ENCODE results near the gene FBRSL1. TPM values are rescaled to one million over a fixed set of nuclear protein-coding genes. Genes with fewer than 3 reads are reported as not detected.

Gene FBRSL1
- total and polyA plus RNA-seq, 2 of the 8 experiments (the other 6 are each of a cell fraction or from before 2014, with no cell fraction given), result 18.4 to 109 TPM

DNA sequence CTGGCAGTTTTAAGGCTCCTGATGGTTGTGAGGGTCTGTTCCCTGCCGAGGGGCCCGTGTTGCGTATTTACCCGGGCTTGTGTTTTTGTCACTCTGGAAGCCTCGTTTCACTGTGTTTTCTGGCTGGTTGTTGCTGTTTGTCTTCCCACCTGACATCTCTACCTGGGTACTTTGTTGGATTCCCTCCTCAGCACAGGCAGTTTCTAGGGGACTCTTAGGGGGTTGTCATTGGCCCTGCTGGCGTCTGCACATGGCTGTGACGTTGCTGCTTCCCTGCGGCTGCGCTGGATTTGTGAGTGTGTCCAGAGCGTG, 6.4 kb downstream of the FBRSL1 start:
- Histone ChIP-seq H4K5ac (ENCODE audit: insufficient read length, low read depth, low read length) (no peak overlapping the region), H3K79me1 (ENCODE audit: low read depth, low read length) (peaks cover 32% of the 10 kb centered on the region), H3K27ac (ENCODE audit: low read depth, low read length) (no peak overlapping the region), H3K23ac (ENCODE audit: insufficient read length) (no peak overlapping the region), H3K36me3 (ENCODE audit: control insufficient read depth in 2 of 4, insufficient read depth in 4 of 4, low read length in 3 of 4) (no peaks in the 10 kb centered on the region), H3K4ac (replicated peaks; ENCODE audit: insufficient read length, low read depth, low read length) (no peak overlapping the region), H2BK5ac (ENCODE audit: low read depth, low read length) (no peak overlapping the region), H2AFZ (ENCODE audit: low read length) (no peak overlapping the region), H3K4me1 (replicated peaks in 1 of 4; ENCODE audit: control insufficient read depth in 3 of 4, insufficient read depth in 4 of 4, low read length in 3 of 4) (peaks cover 0 to 7% (median under 1%) of the 10 kb centered on the region in 4 experiments; a peak in 3 of 7 replicates), H2BK15ac (ENCODE audit: low read length) (no peak overlapping the region), H2AK5ac (ENCODE audit: low read depth, low read length) (no peak overlapping the region), H3K9me3 (ENCODE audit: insufficient read depth in 2 of 2, low read depth in 1 of 2, low read length in 1 of 2) (no peaks in the 10 kb centered on the region), H4K8ac (ENCODE audit: extremely low read depth, insufficient read depth, low read length) (no peak overlapping the region), H3K18ac (ENCODE audit: extremely low read depth, low read length) (no peak overlapping the region), H3K56ac (replicated peaks; ENCODE audit: insufficient read length, low read depth, low read length) (no peak overlapping the region), H2BK12ac (ENCODE audit: low read depth, low read length) (no peak overlapping the region), H3K23me2 (ENCODE audit: low read depth, low read length) (no peaks in the 10 kb centered on the region), H2BK120ac (replicated peaks; ENCODE audit: low read depth, low read length) (no peak overlapping the region), H3K14ac (ENCODE audit: insufficient read length) (no peak overlapping the region), H2BK20ac (ENCODE audit: low read length) (no peak overlapping the region), H3K9ac (replicated peaks in 1 of 4; ENCODE audit: extremely low read depth in 1 of 4, low read depth in 3 of 4, low read length in 3 of 4) (no peak overlapping the region; a peak in 1 of 7 replicates), H4K20me1 (replicated peaks in 1 of 2; ENCODE audit: control insufficient read depth in 1 of 2, insufficient read depth in 2 of 2, low read length in 2 of 2) (peaks cover 77 to 86% of the 10 kb centered on the region in 2 experiments), H3K4me2 (ENCODE audit: insufficient read depth in 1 of 2, low read depth in 2 of 2, low read length in 2 of 2) (no peak overlapping the region), H3K79me2 (ENCODE audit: control insufficient read depth in 1 of 2, insufficient read depth in 2 of 2, low read length in 2 of 2) (peaks cover 0 to 86% of the 10 kb centered on the region in 2 experiments; a peak in 3 of 4 replicates), H4K91ac (replicated peaks; ENCODE audit: insufficient read length, low read length) (no peak overlapping the region), H3K27me3 (replicated peaks in 1 of 4; ENCODE audit: control insufficient read depth in 3 of 4, extremely low read depth in 1 of 4, insufficient read depth in 3 of 4, low read length in 3 of 4) (peaks cover 0 to 9% (median 2%) of the 10 kb centered on the region in 4 experiments; a peak in 3 of 7 replicates), H3K4me3 (ENCODE audit: extremely low read depth in 1 of 4, insufficient read depth in 2 of 4, low read depth in 3 of 4, low read length in 4 of 4) (no peak overlapping the region)
- ChIA-PET CTCF (ENCODE audit: partially characterized antibody) (interaction anchor here (0.6 kb wide), 1 partner anchor 10 kb away, joined by 3 read pairs; no protein-coding TSS in a partner anchor), POLR2A (ENCODE audit: partially characterized antibody) (no interaction called here)
- FAIRE-seq, result no peak
- 95% methylated on average over 9 of the region's 10 CpGs; no CpG with 5 or more reads in 1 of the 2 experiments for WGBS, 2 experiments (ENCODE audit: extremely low coverage in 1 of 2, insufficient coverage in 1 of 2, insufficient read length in 1 of 2, insufficient replicate concordance in 2 of 2, low coverage in 1 of 2, low lambda C conversion rate in 2 of 2, missing lambda C conversion rate in 1 of 2)
- no peak for TF ChIP-seq TCF12 (IDR thresholded peaks at IDR 0.05; ENCODE audit: low read depth, low read length)
- TF ChIP-seq BRCA1 (IDR thresholded peaks at IDR 0.05; ENCODE audit: low read depth, low read length), result no peak
- TF ChIP-seq EGR1 (IDR thresholded peaks at IDR 0.05; ENCODE audit: borderline replicate concordance, low read depth, low read length), result no peak
- no peak for TF ChIP-seq HDAC6 (IDR thresholded peaks at IDR 0.05; ENCODE audit: low read depth, low read length)
- TF ChIP-seq, protein P1, sequence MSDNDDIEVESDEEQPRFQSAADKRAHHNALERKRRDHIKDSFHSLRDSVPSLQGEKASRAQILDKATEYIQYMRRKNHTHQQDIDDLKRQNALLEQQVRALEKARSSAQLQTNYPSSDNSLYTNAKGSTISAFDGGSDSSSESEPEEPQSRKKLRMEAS (IDR thresholded peaks at IDR 0.05), result no peak
- TF ChIP-seq, protein P2, sequence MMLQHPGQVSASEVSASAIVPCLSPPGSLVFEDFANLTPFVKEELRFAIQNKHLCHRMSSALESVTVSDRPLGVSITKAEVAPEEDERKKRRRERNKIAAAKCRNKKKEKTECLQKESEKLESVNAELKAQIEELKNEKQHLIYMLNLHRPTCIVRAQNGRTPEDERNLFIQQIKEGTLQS (IDR thresholded peaks at IDR 0.05; ENCODE audit: insufficient read depth, low read depth, low read length), result no peak
- TF ChIP-seq JUN (IDR thresholded peaks at IDR 0.05; ENCODE audit: low read depth, low read length), result no peak
- TF ChIP-seq, protein P3, sequence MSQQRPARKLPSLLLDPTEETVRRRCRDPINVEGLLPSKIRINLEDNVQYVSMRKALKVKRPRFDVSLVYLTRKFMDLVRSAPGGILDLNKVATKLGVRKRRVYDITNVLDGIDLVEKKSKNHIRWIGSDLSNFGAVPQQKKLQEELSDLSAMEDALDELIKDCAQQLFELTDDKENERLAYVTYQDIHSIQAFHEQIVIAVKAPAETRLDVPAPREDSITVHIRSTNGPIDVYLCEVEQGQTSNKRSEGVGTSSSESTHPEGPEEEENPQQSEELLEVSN (IDR thresholded peaks at IDR 0.05), result no peak
- TF ChIP-seq MAFK (IDR thresholded peaks at IDR 0.05; ENCODE audit: low read depth, low read length), result no peak
- no peak for TF ChIP-seq RXRA (IDR thresholded peaks at IDR 0.05; ENCODE audit: insufficient read depth, low read depth, low read length)
- no peak for DNase-seq (ENCODE audit: low read depth in 1 of 2, low spot score in 2 of 2)
